Glutamatergic neuron (in vitro differentiated cells): ENCODE data around the gene UNK. TPM values are rescaled to one million over a fixed set of nuclear protein-coding genes. Genes with fewer than 3 reads are reported as not detected.
"Not testable (repeated sequence)": the region's sequence is repeated elsewhere in the genome, so short reads cannot be mapped to it uniquely, and the experiment has no call there.

ENCODE experiments used
- DNase-seq: peaks from one replicate; pipeline ENCODE4 v3.0.0; 2022
- H3K27ac Mint-ChIP-seq: one replicate; pipeline ENCODE4 v1.8.0; 2020; ENCODE audit warnings: mild to moderate bottlenecking, mixed read lengths, inconsistent platforms; ENCODE audit not compliant: unreplicated experiment
- H3K27me3 Mint-ChIP-seq: one replicate; pipeline ENCODE4 v1.8.0; 2020; ENCODE audit warnings: mild to moderate bottlenecking, moderate library complexity, mixed read lengths, inconsistent platforms; ENCODE audit not compliant: unreplicated experiment
- H3K36me3 Mint-ChIP-seq: one replicate; pipeline ENCODE4 v1.8.0; 2020; ENCODE audit warnings: mild to moderate bottlenecking, mixed read lengths, inconsistent platforms; ENCODE audit not compliant: unreplicated experiment
- H3K4me1 Mint-ChIP-seq: one replicate; pipeline ENCODE4 v1.8.0; 2020; ENCODE audit warnings: mild to moderate bottlenecking, low read depth, mixed read lengths, inconsistent platforms; ENCODE audit not compliant: unreplicated experiment
- H3K4me3 Mint-ChIP-seq: one replicate; pipeline ENCODE4 v1.8.0; 2020; ENCODE audit warnings: mild to moderate bottlenecking, mixed read lengths, inconsistent platforms; ENCODE audit not compliant: unreplicated experiment
- H3K9me3 Mint-ChIP-seq: one replicate; pipeline ENCODE4 v1.8.0; 2020; ENCODE audit warnings: mild to moderate bottlenecking, moderate library complexity, mixed read lengths, inconsistent platforms; ENCODE audit not compliant: unreplicated experiment
- total RNA-seq: library from RNA; stranded (reverse); fragmentation: NEBNext Ultra II Directional; extraction: Animal tissue kit (Norgen Biotek cat#: 25700); gene quantifications from one replicate; pipeline ENCODE4 v1.2.1, GENCODE V29; 2021; ENCODE audit not compliant: unreplicated experiment
- TF ChIP-seq, protein P1 (sequence below): fragments of 200-600 bp; sonication (generic); IDR thresholded peaks from one replicate; pipeline ENCODE4 v1.5.0; 2021; ENCODE audit not compliant: partially characterized antibody, unreplicated experiment

The UNK gene
- total RNA-seq, 1 donor from 2014 or later: 65.5 TPM

DNA sequence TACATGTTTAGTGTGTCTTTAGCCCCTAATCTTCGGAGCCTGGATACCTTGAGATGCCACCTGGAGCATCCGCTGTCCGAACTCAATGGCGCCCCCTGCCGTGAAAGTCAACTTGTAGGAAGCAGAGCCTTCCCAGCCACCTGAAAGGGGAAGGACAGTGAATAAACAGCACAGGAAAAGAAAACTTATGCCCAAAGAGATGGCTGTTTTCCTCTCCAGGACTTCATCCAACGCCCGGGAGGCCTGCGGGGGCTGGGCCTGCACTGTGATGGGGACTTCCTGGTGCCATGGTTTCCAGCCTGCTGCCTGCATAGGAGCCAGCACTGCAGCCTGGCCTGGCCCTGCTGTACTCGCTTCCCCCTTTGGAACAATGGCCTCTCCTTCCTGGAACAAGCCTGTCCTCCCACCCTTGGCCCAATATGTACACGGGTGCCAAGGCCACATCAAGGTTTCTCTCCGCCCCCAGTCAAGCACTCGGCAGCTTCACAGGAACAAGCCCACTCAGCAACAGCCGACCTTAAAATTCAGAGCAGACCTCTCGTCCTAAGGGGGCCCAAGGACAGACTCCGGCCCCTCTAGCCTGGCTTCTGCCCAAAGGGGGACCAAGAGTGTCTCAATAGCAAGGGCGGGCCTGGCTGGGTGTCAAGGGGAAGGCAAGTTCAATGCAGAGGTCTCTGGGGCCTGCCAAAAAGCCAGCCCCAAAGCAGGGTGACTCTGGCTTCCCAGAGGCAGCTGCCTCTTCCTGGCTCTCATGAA, 64.1 kb downstream of the UNK start:
- DNase-seq: peak; percentile 86
- Mint-ChIP-seq H3K4me3 (no peak overlapping the region), H3K9me3 (peaks cover 4% of the 10 kb centered on the region), H3K36me3 (no peaks in the 10 kb centered on the region), H3K4me1 (peaks cover 4% of the 10 kb centered on the region), H3K27me3 (no peaks in the 10 kb centered on the region), H3K27ac (no peak overlapping the region)
- TF ChIP-seq, protein P1, sequence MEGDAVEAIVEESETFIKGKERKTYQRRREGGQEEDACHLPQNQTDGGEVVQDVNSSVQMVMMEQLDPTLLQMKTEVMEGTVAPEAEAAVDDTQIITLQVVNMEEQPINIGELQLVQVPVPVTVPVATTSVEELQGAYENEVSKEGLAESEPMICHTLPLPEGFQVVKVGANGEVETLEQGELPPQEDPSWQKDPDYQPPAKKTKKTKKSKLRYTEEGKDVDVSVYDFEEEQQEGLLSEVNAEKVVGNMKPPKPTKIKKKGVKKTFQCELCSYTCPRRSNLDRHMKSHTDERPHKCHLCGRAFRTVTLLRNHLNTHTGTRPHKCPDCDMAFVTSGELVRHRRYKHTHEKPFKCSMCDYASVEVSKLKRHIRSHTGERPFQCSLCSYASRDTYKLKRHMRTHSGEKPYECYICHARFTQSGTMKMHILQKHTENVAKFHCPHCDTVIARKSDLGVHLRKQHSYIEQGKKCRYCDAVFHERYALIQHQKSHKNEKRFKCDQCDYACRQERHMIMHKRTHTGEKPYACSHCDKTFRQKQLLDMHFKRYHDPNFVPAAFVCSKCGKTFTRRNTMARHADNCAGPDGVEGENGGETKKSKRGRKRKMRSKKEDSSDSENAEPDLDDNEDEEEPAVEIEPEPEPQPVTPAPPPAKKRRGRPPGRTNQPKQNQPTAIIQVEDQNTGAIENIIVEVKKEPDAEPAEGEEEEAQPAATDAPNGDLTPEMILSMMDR: peak; percentile 74

- Mint-ChIP-seq H3K27ac (no peak overlapping the region), H3K36me3 (no peaks in the 10 kb centered on the region), H3K4me1 (peaks cover 7% of the 10 kb centered on the region)
Observed at GRCh38 chr17:75849279-75849646, 64.7 kb downstream of the UNK start.

DNA sequence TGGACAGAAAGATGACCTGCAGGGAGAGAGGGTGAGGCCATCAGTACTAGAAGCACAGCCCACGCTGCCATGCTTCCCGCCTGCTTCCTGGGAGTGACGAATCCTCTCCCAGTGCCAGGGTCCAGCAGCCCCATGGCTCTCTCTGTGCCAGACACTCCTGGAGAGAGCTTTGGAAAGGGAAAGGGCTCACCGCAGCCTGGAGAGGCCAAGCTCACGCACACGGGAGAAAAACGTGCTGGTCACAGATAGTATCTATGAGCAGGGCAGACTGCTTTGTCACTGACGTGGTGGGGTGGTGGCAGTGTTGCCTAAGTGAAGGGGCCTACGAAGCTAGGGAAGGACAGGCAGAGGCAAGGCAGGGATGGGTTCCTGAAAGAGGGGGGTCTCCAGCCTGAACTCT, 65.1 kb downstream of the UNK start:
- H3K4me3 Mint-ChIP-seq: no peak overlapping the region
- TF ChIP-seq, protein P1: no peak
- H3K9me3 Mint-ChIP-seq: peaks cover 6% of the 10 kb centered on the region
- no peak overlapping the region for H3K27ac Mint-ChIP-seq
- DNase-seq: no peak
- no peaks in the 10 kb centered on the region for H3K36me3 Mint-ChIP-seq
- no peaks in the 10 kb centered on the region for H3K27me3 Mint-ChIP-seq
- H3K4me1 Mint-ChIP-seq: peaks cover 8% of the 10 kb centered on the region

More at GRCh38 chr17:75849279-75849646, 64.7 kb downstream of the UNK start:
- H3K9me3 Mint-ChIP-seq: peaks cover 5% of the 10 kb centered on the region
- no peaks in the 10 kb centered on the region for H3K27me3 Mint-ChIP-seq
- TF ChIP-seq, protein P1: no peak
- no peak overlapping the region for H3K4me3 Mint-ChIP-seq
- no peak for DNase-seq

DNA sequence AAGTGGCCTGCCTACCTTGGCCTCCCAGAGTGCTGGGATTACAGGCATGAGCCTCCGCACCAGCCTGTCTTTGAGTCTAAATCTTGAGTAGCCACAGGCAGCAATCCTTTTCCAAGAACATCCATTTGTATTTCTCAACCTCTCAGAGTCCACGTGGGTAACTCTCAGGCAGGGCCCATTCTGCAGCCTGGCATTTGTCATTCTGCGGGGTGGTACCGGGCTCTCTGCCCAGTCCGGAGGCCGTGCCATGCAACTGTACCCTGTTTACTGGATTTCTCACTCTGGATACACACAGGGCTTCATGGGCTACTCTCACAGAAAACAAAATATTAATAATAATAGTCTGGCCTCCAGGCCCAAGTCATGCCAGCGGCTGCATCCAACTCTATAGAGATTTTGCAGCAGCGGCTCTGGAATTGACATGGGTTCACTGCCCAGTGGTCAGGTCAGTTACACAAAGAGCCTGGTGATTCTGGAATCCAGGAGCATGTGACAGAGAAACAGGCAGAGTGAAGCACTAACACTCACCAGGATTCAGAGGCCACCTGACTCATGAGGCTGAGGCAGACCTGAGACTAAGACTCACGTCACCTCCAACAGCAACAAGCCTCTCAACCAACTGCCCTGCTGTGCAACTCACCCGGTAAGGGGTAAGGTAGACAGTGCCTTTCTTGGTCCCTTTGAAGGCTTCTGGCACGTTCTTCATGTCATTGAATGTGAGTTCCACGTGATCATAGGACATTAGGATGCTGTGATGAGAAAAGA, 66.5 kb downstream of the UNK start:
- H3K27ac Mint-ChIP-seq: no peak overlapping the region
- DNase-seq: no peak

GRCh38 chr17:75851693-75851991, 67.0 kb downstream of the UNK start:
- not testable (repeated sequence) for H3K36me3 Mint-ChIP-seq, H3K9me3 Mint-ChIP-seq, DNase-seq, H3K4me3 Mint-ChIP-seq, H3K27me3 Mint-ChIP-seq, H3K27ac Mint-ChIP-seq, H3K4me1 Mint-ChIP-seq

More for the DNA sequence above, 66.5 kb downstream of the UNK start:
- TF ChIP-seq, protein P1: no peak
- Mint-ChIP-seq H3K9me3 (peaks cover 6% of the 10 kb centered on the region), H3K4me3 (no peak overlapping the region), H3K36me3 (no peaks in the 10 kb centered on the region), H3K27me3 (no peaks in the 10 kb centered on the region), H3K4me1 (peaks cover 4% of the 10 kb centered on the region)
